Effector memory CD4-positive, alpha-beta T cell (primary cell): ENCODE measurements around the gene PXN.

Source experiments
- DNase-seq, 3 donors: peaks; one replicate each; pipeline ENCODE4 v3.0.0-alpha.2; 2020
- H3K27ac ChIP-seq: 2 replicates; pipeline ENCODE4 v1.7.0; 2013; ENCODE audit warnings: mild to moderate bottlenecking, low read length, moderate library complexity; ENCODE audit not compliant: insufficient read depth, poor library complexity, severe bottlenecking
- H3K27me3 ChIP-seq: replicated peaks from 2 replicates; pipeline ENCODE4 v1.7.0; 2013; ENCODE audit warnings: mild to moderate bottlenecking, low read length; ENCODE audit not compliant: insufficient read depth, control insufficient read depth, poor library complexity, severe bottlenecking
- H3K36me3 ChIP-seq: 2 replicates; pipeline ENCODE4 v1.7.0; 2013; ENCODE audit warnings: mild to moderate bottlenecking, low read length, moderate library complexity; ENCODE audit not compliant: control insufficient read depth, insufficient read depth
- H3K4me1 ChIP-seq: 2 replicates; pipeline ENCODE4 v1.7.0; 2013; ENCODE audit warnings: low read length, mild to moderate bottlenecking; ENCODE audit not compliant: control insufficient read depth, insufficient read depth, poor library complexity, severe bottlenecking
- H3K4me3 ChIP-seq: 2 replicates; pipeline ENCODE4 v1.7.0; 2013; ENCODE audit warnings: low read length, low read depth, mild to moderate bottlenecking; ENCODE audit not compliant: insufficient read depth, poor library complexity, severe bottlenecking
- H3K9me3 ChIP-seq: 2 replicates; pipeline ENCODE4 v1.7.0; 2013; ENCODE audit warnings: mild to moderate bottlenecking, low read length, moderate library complexity; ENCODE audit not compliant: control insufficient read depth

Gene PXN

GRCh38 chr12:120175062-120175461 is 90.5 kb downstream of the PXN start:
- no peaks in the 10 kb centered on the region for H3K4me1 ChIP-seq
- no peak for DNase-seq
- no peaks in the 10 kb centered on the region for H3K9me3 ChIP-seq
- no peaks in the 10 kb centered on the region for H3K27me3 ChIP-seq
- no peak overlapping the region for H3K4me3 ChIP-seq
- peaks cover 95% of the 10 kb centered on the region for H3K36me3 ChIP-seq
- H3K27ac ChIP-seq, result no peak overlapping the region

- peaks cover 94% of the 10 kb centered on the region for H3K36me3 ChIP-seq
- no peak for DNase-seq
- no peaks in the 10 kb centered on the region for H3K4me1 ChIP-seq
- no peak overlapping the region for H3K27ac ChIP-seq
- H3K27me3 ChIP-seq, result no peaks in the 10 kb centered on the region
- no peak overlapping the region for H3K4me3 ChIP-seq
- H3K9me3 ChIP-seq, result no peaks in the 10 kb centered on the region
Measured at GRCh38 chr12:120172053-120172452, 93.5 kb downstream of the PXN start.

- no peak for DNase-seq
- Histone ChIP-seq H3K4me3 (no peak overlapping the region), H3K36me3 (peaks cover 81% of the 10 kb centered on the region), H3K9me3 (no peaks in the 10 kb centered on the region), H3K27ac (no peak overlapping the region), H3K27me3 (no peaks in the 10 kb centered on the region), H3K4me1 (no peaks in the 10 kb centered on the region)
Measured at GRCh38 chr12:120170631-120171030, 94.9 kb downstream of the PXN start.

- Histone ChIP-seq H3K36me3 (peaks cover 81% of the 10 kb centered on the region), H3K4me3 (no peak overlapping the region), H3K4me1 (no peaks in the 10 kb centered on the region), H3K27ac (no peak overlapping the region), H3K27me3 (no peaks in the 10 kb centered on the region), H3K9me3 (no peaks in the 10 kb centered on the region)
- no peak for DNase-seq
Measured at GRCh38 chr12:120169946-120170345, 95.6 kb downstream of the PXN start.

- Histone ChIP-seq H3K4me1 (no peaks in the 10 kb centered on the region), H3K9me3 (no peaks in the 10 kb centered on the region), H3K27me3 (no peaks in the 10 kb centered on the region), H3K4me3 (no peak overlapping the region), H3K27ac (no peak overlapping the region), H3K36me3 (peaks cover 79% of the 10 kb centered on the region)
- no peak for DNase-seq
Measured at GRCh38 chr12:120168337-120168736, 97.2 kb downstream of the PXN start.

- Histone ChIP-seq H3K27me3 (no peaks in the 10 kb centered on the region), H3K9me3 (no peaks in the 10 kb centered on the region), H3K4me1 (no peaks in the 10 kb centered on the region), H3K4me3 (no peak overlapping the region), H3K27ac (no peak overlapping the region), H3K36me3 (peaks cover 80% of the 10 kb centered on the region)
- DNase-seq, result no peak
Measured at GRCh38 chr12:120167529-120168095, 97.9 kb downstream of the PXN start.

GRCh38 chr12:120164293-120164692 is 101.2 kb downstream of the PXN start:
- H3K36me3 ChIP-seq, result peaks cover 81% of the 10 kb centered on the region

GRCh38 chr12:120162763-120163162 is 102.8 kb downstream of the PXN start:
- Histone ChIP-seq H3K27me3 (no peaks in the 10 kb centered on the region), H3K36me3 (peaks cover 80% of the 10 kb centered on the region), H3K4me1 (no peaks in the 10 kb centered on the region), H3K4me3 (no peak overlapping the region), H3K27ac (no peak overlapping the region), H3K9me3 (no peaks in the 10 kb centered on the region)
- no peak for DNase-seq

More at GRCh38 chr12:120164293-120164692, 101.2 kb downstream of the PXN start:
- no peak for DNase-seq
- H3K27me3 ChIP-seq, result no peaks in the 10 kb centered on the region
- H3K27ac ChIP-seq, result no peak overlapping the region
- no peaks in the 10 kb centered on the region for H3K9me3 ChIP-seq
- H3K4me1 ChIP-seq, result no peaks in the 10 kb centered on the region
- no peak overlapping the region for H3K4me3 ChIP-seq

- no peaks in the 10 kb centered on the region for H3K27me3 ChIP-seq
- H3K36me3 ChIP-seq, result peaks cover 84% of the 10 kb centered on the region
- H3K4me1 ChIP-seq, result no peaks in the 10 kb centered on the region
- H3K9me3 ChIP-seq, result no peaks in the 10 kb centered on the region
- DNase-seq, result no peak
- H3K4me3 ChIP-seq, result no peak overlapping the region
- H3K27ac ChIP-seq, result no peak overlapping the region
Measured at GRCh38 chr12:120161852-120162251, 103.7 kb downstream of the PXN start.
